Ovary (tissue), 9 donors: ENCODE data around the gene MICAL2. TPM values are rescaled to one million over a fixed set of nuclear protein-coding genes. Genes with fewer than 3 reads are reported as not detected.

ENCODE experiments used
- DNase-seq, 5 donors: peaks; one replicate each; pipeline ENCODE4 v3.0.0-alpha.2; 2019 to 2020
- H3K27ac ChIP-seq, 2 donors: fragments of 200-600 bp; one replicate each; pipeline versions ENCODE4 v1.5.1 to v1.8.0; 2019 to 2022
- H3K27me3 ChIP-seq: fragments of 200-600 bp; one replicate; pipeline ENCODE4 v1.8.0; 2022
- H3K36me3 ChIP-seq: fragments of 200-600 bp; sonication (generic); one replicate; pipeline ENCODE4 v1.5.1; 2019
- H3K4me1 ChIP-seq: one replicate; pipeline ENCODE4 v1.8.1; 2013; ENCODE audit warnings: mild to moderate bottlenecking, moderate library complexity; ENCODE audit not compliant: insufficient read depth
- H3K4me3 ChIP-seq: fragments of 200-600 bp; sonication (generic); one replicate; pipeline ENCODE4 v1.5.1; 2017
- H3K9me3 ChIP-seq, 2 donors: fragments of 200-600 bp in 1 of 2; sonication (generic) in 1 of 2; one replicate each; pipeline versions ENCODE4 v1.5.1 to v1.8.1; 2013 to 2019; ENCODE audit warnings: mild to moderate bottlenecking in 1 of 2, moderate library complexity in 1 of 2
- CTCF ChIP-seq, 3 donors: fragments of 450-650 bp in 2 of 3; fragments of 200-600 bp in 1 of 3; IDR thresholded peaks; one replicate each; pipeline versions ENCODE4 v1.5.1 to v1.8.0; 2016 to 2022; ENCODE audit warnings: antibody characterized with exemption in 3 of 3, mild to moderate bottlenecking in 1 of 3
- EP300 ChIP-seq: sonication (generic); formaldehyde crosslinking; IDR thresholded peaks from one replicate; pipeline ENCODE4 v1.6.1; 2017; ENCODE audit warnings: antibody characterized with exemption
- POLR2A ChIP-seq: fragments of 450-650 bp; IDR thresholded peaks from one replicate; pipeline ENCODE4 v1.6.1; 2017; ENCODE audit warnings: antibody characterized with exemption, mild to moderate bottlenecking, moderate library complexity
- WGBS, 3 donors: extraction: QIAGEN DNeasy Blood & Tissue Kit in 1 of 3; methylation state at CpG; one replicate each; pipeline versions ENCODE4 v1.1.5 to v1.1.7; 2013 to 2017; 5-methylcytosine and 5-hydroxymethylcytosine counted together
- intact Hi-C, 4 donors: fragments of 100-400 bp; cut with DNase I; formaldehyde crosslinking; loops; one replicate each; pipeline versions ENCODE4 v1.11.0 to v1.15.1; 2022 to 2023
- polyA plus RNA-seq, 2 donors: library from polyadenylated mRNA; stranded (reverse); fragments of 200-250 nt in 1 of 2; fragments of 350-450 nt in 1 of 2; fragmentation: Illumina TruSeq in 1 of 2; extraction: RNeasy Lipid Tissue Mini Kit (QIAGEN cat#74804) in 1 of 2; gene quantifications; one replicate each; pipeline ENCODE4 v1.2.3, GENCODE V29; 2013 to 2014
- total RNA-seq, 7 donors: library from RNA; depleted of rRNA in 2 of 7; stranded (reverse); fragments of >200 nt in 2 of 7; fragmentation: NEBNext Ultra II Directional in 3 of 7; extraction: Animal tissue kit (Norgen Biotek cat#: 25700) in 3 of 7; gene quantifications; one replicate each; pipeline versions ENCODE4 v1.1.0 to v1.2.4, GENCODE V29; 2016 to 2023
- donor health status: DM: no; HTN: no; CAD: no; lungs with moderate emphysema.
- donor health status: DM: no; HTN: no; CAD: no.
- donor health status: Bipolar disorder and iron deficiency.
- donor health status: DM: yes; HTN: yes; CAD: no.
- donor health status: DM: no; HTN: no; CAD: no.
- donor health status: DM: yes; HTN: yes; CAD: no.

MICAL2 gene
- total and polyA plus RNA-seq, 9 donors = 10.7 to 73.6 (median 32.5) TPM

- Histone ChIP-seq H3K4me3 (no peak overlapping the region), H3K36me3 (no peaks in the 10 kb centered on the region), H3K9me3 (no peaks in the 10 kb centered on the region), H3K27me3 (no peaks in the 10 kb centered on the region), H3K27ac (no peak overlapping the region), H3K4me1 (peaks cover 5% of the 10 kb centered on the region)
- TF ChIP-seq CTCF (IDR thresholded peaks at IDR 0.05) (no peak), POLR2A (no peak), EP300 (no peak)
- 83 to 85% (median 84%) methylated on average over 10 of the region's 10 CpGs for WGBS, 3 donors
- intact Hi-C loops = no loop called here
- no peak for DNase-seq
Observed at GRCh38 chr11:12150831-12151382, 40.5 kb downstream of the MICAL2 start.

GRCh38 chr11:12152321-12152720, 41.9 kb downstream of the MICAL2 start:
- H3K9me3 ChIP-seq = no peaks in the 10 kb centered on the region
- no peaks in the 10 kb centered on the region for H3K27me3 ChIP-seq
- no peak for TF ChIP-seq EP300
- no peak for TF ChIP-seq CTCF (IDR thresholded peaks at IDR 0.05)
- TF ChIP-seq POLR2A = no peak
- H3K27ac ChIP-seq = no peak overlapping the region
- WGBS, 3 donors = 97 to 100% (median 98%) methylated on average over 2 of the region's 2 CpGs
- H3K36me3 ChIP-seq = no peaks in the 10 kb centered on the region
- intact Hi-C loops = no loop called here
- peak in 1 of 5 donors; percentile 2 for DNase-seq
- H3K4me1 ChIP-seq = peaks cover 14% of the 10 kb centered on the region
- H3K4me3 ChIP-seq = no peak overlapping the region

GRCh38 chr11:12154871-12155668, 44.7 kb downstream of the MICAL2 start:
- Histone ChIP-seq H3K27ac (no peak overlapping the region), H3K27me3 (no peaks in the 10 kb centered on the region), H3K36me3 (no peaks in the 10 kb centered on the region), H3K4me1 (peaks cover 25% of the 10 kb centered on the region), H3K9me3 (no peaks in the 10 kb centered on the region), H3K4me3 (no peak overlapping the region)
- DNase-seq = no peak
- TF ChIP-seq CTCF (IDR thresholded peaks at IDR 0.05) (no peak), POLR2A (no peak), EP300 (no peak)
- intact Hi-C loops = no loop called here
- 95 to 97% (median 95%) methylated on average over 6 of the region's 6 CpGs for WGBS, 3 donors

GRCh38 chr11:12155696-12156095, 45.3 kb downstream of the MICAL2 start:
- DNase-seq = peak in 1 of 5 donors; percentile 13
- peak overlapping the region; percentile 71 to 93 for H3K27ac ChIP-seq

More at GRCh38 chr11:12155696-12156095, 45.3 kb downstream of the MICAL2 start:
- Histone ChIP-seq H3K27me3 (no peaks in the 10 kb centered on the region), H3K4me1 (peaks cover 25% of the 10 kb centered on the region), H3K9me3 (no peaks in the 10 kb centered on the region), H3K4me3 (no peak overlapping the region), H3K36me3 (no peaks in the 10 kb centered on the region)
- TF ChIP-seq EP300 (no peak), CTCF (IDR thresholded peaks at IDR 0.05) (no peak), POLR2A (no peak)
- intact Hi-C loops = no loop called here
- 91 to 95% (median 92%) methylated on average over 8 of the region's 8 CpGs for WGBS, 3 donors
